GM18907 (cell line): ENCODE measurements around the gene EREG.

Source experiments
- ATAC-seq: cut with Tn5 transposase; IDR thresholded peaks from one replicate; pipeline ENCODE4 v1.9.1; 2021; ENCODE audit warnings: mild to moderate bottlenecking, moderate library complexity; ENCODE audit not compliant: unreplicated experiment

Gene EREG

DNA sequence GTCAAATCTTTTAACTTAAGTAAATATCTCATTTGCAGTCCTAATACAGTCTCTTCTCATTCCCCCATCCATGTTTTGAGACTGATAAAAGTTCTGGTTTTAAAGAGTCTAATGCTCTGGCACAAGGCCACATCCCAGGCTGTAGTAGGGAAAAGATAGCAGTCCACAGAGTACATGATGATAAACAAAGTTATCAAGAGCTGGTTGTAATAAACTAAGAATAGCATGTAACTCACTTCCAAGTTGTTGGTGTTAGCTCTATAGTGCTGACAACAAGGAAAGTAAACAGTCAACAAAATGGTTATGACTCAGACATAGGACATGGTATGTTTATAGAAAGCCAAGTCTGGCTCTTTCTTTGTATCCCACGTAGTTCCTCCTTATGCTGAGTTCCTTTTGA lies 58.2 kb downstream of the EREG start:
- ATAC-seq = no peak

DNA sequence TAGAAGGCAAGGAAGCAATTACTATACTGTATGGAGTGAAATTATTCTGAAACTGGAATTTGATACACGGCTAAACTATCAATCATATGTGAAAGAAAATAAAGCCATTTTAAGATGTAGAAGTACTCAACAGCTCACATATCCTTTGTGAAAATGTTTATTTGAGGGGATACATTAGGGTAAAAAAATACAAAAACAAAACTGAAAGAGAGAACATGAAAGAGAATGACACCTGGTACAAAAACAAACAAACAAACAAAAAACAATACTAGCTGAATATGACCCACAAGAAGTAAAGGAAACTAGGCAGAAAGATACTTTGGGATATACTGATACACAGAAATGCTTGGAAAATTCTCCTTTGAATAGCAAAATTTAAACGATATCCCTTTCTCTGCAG lies 59.2 kb downstream of the EREG start:
- no peak for ATAC-seq

GRCh38 chr4:74426101-74426500 lies 61.2 kb downstream of the EREG start:
- no peak for ATAC-seq

- ATAC-seq = no peak
Measured at GRCh38 chr4:74428276-74428675, 63.3 kb downstream of the EREG start.

GRCh38 chr4:74431113-74431826 lies 66.3 kb downstream of the EREG start:
- peak; percentile 99 for ATAC-seq

- ATAC-seq = no peak
Measured at GRCh38 chr4:74433043-74433442, 68.1 kb downstream of the EREG start.

DNA sequence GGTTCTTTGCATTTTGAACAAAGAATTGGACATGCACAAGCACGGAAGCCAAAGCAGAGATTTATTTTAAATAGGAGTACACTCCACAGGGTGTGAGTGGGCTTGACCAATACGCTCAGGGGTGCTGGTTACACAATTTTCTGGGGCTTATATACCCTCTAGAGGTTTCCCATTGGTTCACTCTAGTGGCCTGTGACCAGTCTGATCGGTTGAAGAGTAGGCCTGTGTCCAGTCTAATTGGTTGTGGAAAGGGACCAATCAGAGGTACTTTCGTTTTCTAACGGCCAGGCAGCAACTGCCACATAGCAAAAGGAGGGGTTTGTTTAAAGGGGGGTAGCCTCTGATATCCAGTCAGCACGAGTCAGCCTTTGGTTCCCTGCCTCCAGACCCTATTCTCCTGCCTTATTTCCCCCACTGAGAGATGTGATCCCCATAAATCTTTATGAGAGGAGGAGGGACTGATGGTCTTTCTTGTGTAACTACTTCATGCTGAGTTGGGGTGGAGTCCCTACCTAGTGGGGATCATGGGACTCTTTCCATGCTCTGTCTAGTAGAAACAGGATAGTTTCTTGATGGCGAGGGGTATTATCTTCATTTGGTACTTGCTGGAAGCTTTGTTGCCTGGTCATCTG lies 68.7 kb downstream of the EREG start:
- no peak for ATAC-seq

- no peak for ATAC-seq
Measured at GRCh38 chr4:74435296-74435695, 70.4 kb downstream of the EREG start.

DNA sequence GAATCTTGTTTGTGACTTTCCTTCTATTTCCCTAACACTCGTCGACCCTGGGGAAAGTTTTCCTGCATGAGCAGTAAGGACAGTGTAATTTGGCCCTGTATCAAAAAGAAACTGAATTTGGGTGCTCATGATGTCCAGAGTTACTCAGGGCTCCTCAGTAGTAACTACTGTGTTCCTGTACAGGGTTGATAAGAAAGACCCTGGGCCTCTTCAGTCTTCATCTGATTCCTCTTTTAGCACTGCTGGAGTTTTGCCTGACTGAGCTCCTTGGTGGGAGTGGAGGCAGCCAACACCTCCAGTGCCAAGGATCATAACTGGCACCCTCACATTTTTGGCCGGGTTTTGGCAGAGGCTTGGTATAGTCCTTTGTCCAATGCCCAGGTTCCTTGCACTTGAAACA lies 72.9 kb downstream of the EREG start:
- ATAC-seq = no peak
